ENCODE measurements around the gene GGACT. TPM values are rescaled to one million over a fixed set of nuclear protein-coding genes. Genes with fewer than 3 reads are reported as not detected.
A peak's percentile ranks its signal among the peaks of the same experiment; 100 is the strongest.
"Not testable (repeated sequence)": the region's sequence is repeated elsewhere in the genome, so short reads cannot be mapped to it uniquely, and the experiment has no call there.

The GGACT gene
- total RNA-seq, 2 experiments from 2014 or later, result 3.1 to 3.5 TPM

DNA sequence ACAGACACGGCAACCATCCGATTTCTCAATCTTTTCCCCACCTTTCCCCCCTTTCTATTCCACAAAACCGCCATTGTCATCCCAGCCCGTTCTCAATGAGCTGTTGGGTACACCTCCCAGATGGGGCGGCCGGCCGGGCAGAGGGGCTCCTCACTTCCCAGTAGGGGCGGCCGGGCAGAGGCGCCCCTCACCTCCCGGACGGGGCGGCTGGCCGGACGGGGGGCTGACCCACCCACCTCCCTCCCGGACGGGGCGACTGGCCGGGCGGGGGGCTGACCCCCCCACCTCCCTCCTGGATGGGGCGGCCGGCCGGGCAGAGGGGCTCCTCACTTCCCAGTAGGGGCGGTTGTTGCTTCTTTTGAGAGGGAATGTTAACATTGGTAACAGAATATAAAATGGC is 30.3 kb upstream of the GGACT start:
- ATAC-seq, H3K27ac Mint-ChIP-seq, H3K4me3 Mint-ChIP-seq: not testable (repeated sequence)

DNA sequence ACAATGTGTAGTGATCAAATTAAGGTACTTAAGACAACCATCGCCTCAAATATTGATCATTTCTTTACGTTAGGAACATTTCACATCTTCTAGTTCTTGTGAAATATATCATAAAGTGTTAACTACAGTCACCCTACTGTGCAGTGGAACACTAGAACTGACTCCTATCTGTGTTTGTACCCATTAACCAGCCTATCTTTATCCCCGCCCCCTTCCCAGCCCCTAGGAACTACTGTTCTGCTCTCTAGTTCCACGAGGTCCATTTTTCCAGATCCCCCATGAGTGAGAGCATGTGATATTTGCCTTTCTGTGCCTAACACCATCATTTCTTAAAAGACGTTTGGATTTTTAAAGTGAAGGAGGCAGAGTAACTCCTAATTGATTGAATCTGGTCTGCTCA is 24.4 kb upstream of the GGACT start:
- H3K4me3 Mint-ChIP-seq, result no peak overlapping the region
- H3K4me1 Mint-ChIP-seq (ENCODE audit: low read depth), result peaks cover 39% of the 10 kb centered on the region
- CTCF ChIA-PET, result no interaction called here
- ATAC-seq, result no peak
- POLR2A ChIA-PET, result no interaction called here
- H3K36me3 Mint-ChIP-seq (ENCODE audit: low read depth), result peaks cover 42% of the 10 kb centered on the region
- H3K9me3 Mint-ChIP-seq (ENCODE audit: insufficient read depth), result no peaks in the 10 kb centered on the region
- no peaks in the 10 kb centered on the region for H3K27me3 Mint-ChIP-seq (ENCODE audit: low read depth)
- H3K27ac Mint-ChIP-seq, result peak overlapping the region; percentile 53
- DNase-seq, result no peak

More for the DNA sequence above, 30.3 kb upstream of the GGACT start:
- H3K9me3 Mint-ChIP-seq (ENCODE audit: insufficient read depth); POLR2A ChIA-PET; CTCF ChIA-PET; H3K27me3 Mint-ChIP-seq (ENCODE audit: low read depth); DNase-seq: not testable (repeated sequence)
- H3K36me3 Mint-ChIP-seq (ENCODE audit: low read depth), result peaks cover 46% of the 10 kb centered on the region
- H3K4me1 Mint-ChIP-seq (ENCODE audit: low read depth), result peaks cover 12% of the 10 kb centered on the region

- no peak for DNase-seq
- Mint-ChIP-seq H3K4me3 (no peak overlapping the region), H3K36me3 (ENCODE audit: low read depth) (peaks cover 47% of the 10 kb centered on the region), H3K27me3 (ENCODE audit: low read depth) (no peaks in the 10 kb centered on the region), H3K4me1 (ENCODE audit: low read depth) (peaks cover 46% of the 10 kb centered on the region), H3K9me3 (ENCODE audit: insufficient read depth) (no peaks in the 10 kb centered on the region), H3K27ac (peak overlapping the region; percentile 21)
- CTCF ChIA-PET, result interaction anchor here (1.0 kb wide), 1 partner anchor 13 kb away, joined by 3 read pairs; no protein-coding TSS in a partner anchor
- ATAC-seq, result no peak
- POLR2A ChIA-PET, result no interaction called here
Measured at GRCh38 chr13:100611678-100612492, 23.3 kb upstream of the GGACT start.

- CTCF ChIA-PET, result interaction anchor here (0.7 to 2.7 kb wide), 6 partner anchors 10 to 37 kb away, joined by 3 to 17 read pairs (median 3); partner anchors contain the start of gene GGACT
- no peaks in the 10 kb centered on the region for H3K27me3 Mint-ChIP-seq (ENCODE audit: low read depth)
- POLR2A ChIA-PET, result interaction anchor here (0.8 kb wide), 1 partner anchor 25 kb away, joined by 3 read pairs; no protein-coding TSS in a partner anchor
- H3K9me3 Mint-ChIP-seq (ENCODE audit: insufficient read depth), result no peaks in the 10 kb centered on the region
- peaks cover 46% of the 10 kb centered on the region for H3K4me1 Mint-ChIP-seq (ENCODE audit: low read depth)
- no peak overlapping the region for H3K4me3 Mint-ChIP-seq
- H3K36me3 Mint-ChIP-seq (ENCODE audit: low read depth), result peaks cover 56% of the 10 kb centered on the region
- H3K27ac Mint-ChIP-seq, result peak overlapping the region; percentile 8
- DNase-seq, result no peak
- ATAC-seq, result no peak
Measured at GRCh38 chr13:100610391-100611347, 22.1 kb upstream of the GGACT start.

GRCh38 chr13:100608906-100609305 is 20.3 kb upstream of the GGACT start:
- H3K27me3 Mint-ChIP-seq (ENCODE audit: low read depth), result no peaks in the 10 kb centered on the region
- peaks cover 65% of the 10 kb centered on the region for H3K36me3 Mint-ChIP-seq (ENCODE audit: low read depth)
- CTCF ChIA-PET, result interaction anchor here (0.8 to 2.7 kb wide), 7 partner anchors 11 to 952 kb away, joined by 3 to 17 read pairs (median 3); partner anchors contain the start of gene GGACT
- DNase-seq (peak; percentile 54), ATAC-seq (peak; percentile 96)
- no peak overlapping the region for H3K4me3 Mint-ChIP-seq
- peak overlapping the region; percentile 91 for H3K27ac Mint-ChIP-seq
- POLR2A ChIA-PET, result interaction anchor here (0.8 kb wide), 1 partner anchor 66 kb away, joined by 3 read pairs; the partner anchor contains the start of gene TMTC4
- H3K4me1 Mint-ChIP-seq (ENCODE audit: low read depth), result peaks cover 46% of the 10 kb centered on the region
- H3K9me3 Mint-ChIP-seq (ENCODE audit: insufficient read depth), result no peaks in the 10 kb centered on the region

- H3K9me3 Mint-ChIP-seq (ENCODE audit: insufficient read depth), result no peaks in the 10 kb centered on the region
- POLR2A ChIA-PET, result no interaction called here
- CTCF ChIA-PET, result interaction anchor here (1.0 to 2.7 kb wide), 2 partner anchors 20 to 952 kb away, joined by 3 to 17 read pairs; partner anchors contain the start of gene GGACT
Measured at GRCh38 chr13:100608489-100608888, 19.9 kb upstream of the GGACT start.

GRCh38 chr13:100604918-100605710 is 16.5 kb upstream of the GGACT start:
- ATAC-seq (no peak), DNase-seq (no peak)
- Mint-ChIP-seq H3K9me3 (ENCODE audit: insufficient read depth) (no peaks in the 10 kb centered on the region), H3K36me3 (ENCODE audit: low read depth) (peaks cover 56% of the 10 kb centered on the region), H3K4me1 (ENCODE audit: low read depth) (peaks cover 27% of the 10 kb centered on the region), H3K27ac (no peak overlapping the region), H3K4me3 (no peak overlapping the region), H3K27me3 (ENCODE audit: low read depth) (no peaks in the 10 kb centered on the region)
- POLR2A ChIA-PET, result interaction anchor here (0.6 to 1.0 kb wide), 2 partner anchors 17 to 539 kb away, joined by 4 read pairs; no protein-coding TSS in a partner anchor
- CTCF ChIA-PET, result interaction anchor here (0.8 to 1.4 kb wide), 4 partner anchors 16 to 33 kb away, joined by 3 to 7 read pairs (median 3); no protein-coding TSS in a partner anchor

More at GRCh38 chr13:100608489-100608888, 19.9 kb upstream of the GGACT start:
- H3K4me1 Mint-ChIP-seq (ENCODE audit: low read depth), result peaks cover 46% of the 10 kb centered on the region
- no peak overlapping the region for H3K4me3 Mint-ChIP-seq
- peaks cover 69% of the 10 kb centered on the region for H3K36me3 Mint-ChIP-seq (ENCODE audit: low read depth)
- H3K27me3 Mint-ChIP-seq (ENCODE audit: low read depth), result no peaks in the 10 kb centered on the region
- ATAC-seq (no peak), DNase-seq (no peak)
- H3K27ac Mint-ChIP-seq, result peak overlapping the region; percentile 91

GRCh38 chr13:100602493-100603111 is 14.0 kb upstream of the GGACT start:
- Mint-ChIP-seq H3K27ac (no peak overlapping the region), H3K9me3 (ENCODE audit: insufficient read depth) (no peaks in the 10 kb centered on the region), H3K36me3 (ENCODE audit: low read depth) (peaks cover 36% of the 10 kb centered on the region), H3K27me3 (ENCODE audit: low read depth) (no peaks in the 10 kb centered on the region), H3K4me3 (no peak overlapping the region), H3K4me1 (ENCODE audit: low read depth) (peaks cover 3% of the 10 kb centered on the region)
- DNase-seq, result no peak
- no peak for ATAC-seq
- CTCF ChIA-PET, result no interaction called here
- POLR2A ChIA-PET, result no interaction called here

- ATAC-seq, result no peak
- ChIA-PET CTCF (no interaction called here), POLR2A (no interaction called here)
- Mint-ChIP-seq H3K27ac (no peak overlapping the region), H3K4me1 (ENCODE audit: low read depth) (no peaks in the 10 kb centered on the region), H3K36me3 (ENCODE audit: low read depth) (peaks cover 28% of the 10 kb centered on the region), H3K9me3 (ENCODE audit: insufficient read depth) (no peaks in the 10 kb centered on the region), H3K4me3 (no peak overlapping the region), H3K27me3 (ENCODE audit: low read depth) (no peaks in the 10 kb centered on the region)
- no peak for DNase-seq
Measured at GRCh38 chr13:100601716-100602115, 13.1 kb upstream of the GGACT start.

DNA sequence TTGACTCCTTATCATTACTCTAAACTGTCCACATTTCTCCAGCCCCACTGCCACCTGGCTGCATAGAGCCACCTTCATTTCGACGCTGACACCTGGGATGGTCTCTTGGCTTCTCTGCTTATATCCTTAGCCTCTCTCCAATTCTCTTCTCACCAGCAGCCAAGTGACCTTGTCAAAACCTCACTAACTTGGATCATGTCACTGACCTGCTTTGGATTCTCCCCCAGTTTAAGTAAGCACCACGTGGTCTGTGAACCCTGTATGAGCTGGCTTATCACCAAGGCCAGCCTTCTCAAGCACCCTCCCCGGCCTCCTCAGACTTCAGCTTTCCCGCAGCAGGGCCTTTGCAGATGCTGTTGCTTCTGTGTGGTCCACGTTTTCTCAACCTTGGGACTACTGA is 12.3 kb upstream of the GGACT start:
- Mint-ChIP-seq H3K4me1 (ENCODE audit: low read depth) (no peaks in the 10 kb centered on the region), H3K4me3 (no peak overlapping the region), H3K27ac (no peak overlapping the region), H3K9me3 (ENCODE audit: insufficient read depth) (no peaks in the 10 kb centered on the region), H3K27me3 (ENCODE audit: low read depth) (no peaks in the 10 kb centered on the region), H3K36me3 (ENCODE audit: low read depth) (peaks cover 22% of the 10 kb centered on the region)
- no peak for ATAC-seq
- ChIA-PET POLR2A (no interaction called here), CTCF (interaction anchor here (2.0 kb wide), 1 partner anchor 27 kb away, joined by 5 read pairs; no protein-coding TSS in a partner anchor)
- DNase-seq, result no peak

All from activated CD8-positive, alpha-beta T cell treated with anti-CD3 and anti-CD28 coated beads, Interleukin-2, amount 10 ng/mL, durations not matched to agents 7 days and 5 days (primary cell).